ENCODE data around the gene PNMA8B. TPM values are rescaled to one million over a fixed set of nuclear protein-coding genes. Genes with fewer than 3 reads are reported as not detected.
A peak's percentile ranks its signal among the peaks of the same experiment; 100 is the strongest.
"Not testable (repeated sequence)": the region's sequence is repeated elsewhere in the genome, so short reads cannot be mapped to it uniquely, and the experiment has no call there.

The PNMA8B gene
- total RNA-seq, 1 experiment from 2014 or later: 1.5 TPM

- no peak overlapping the region for H3K4ac ChIP-seq (ENCODE audit: low read depth, low read length)
- no peaks in the 10 kb centered on the region; the same call in 1 of the 2 replicates for H3K4me1 ChIP-seq (ENCODE audit: insufficient read depth, low read length)
- H2BK12ac ChIP-seq (ENCODE audit: insufficient read length, low read depth, low read length): no peak overlapping the region
- H4K8ac ChIP-seq (replicated peaks; ENCODE audit: insufficient read length, low read depth, low read length): no peak overlapping the region
- no peak overlapping the region for H4K5ac ChIP-seq (ENCODE audit: insufficient read length, low read depth, low read length)
- no peak overlapping the region for H3K9ac ChIP-seq (ENCODE audit: extremely low read depth, insufficient read length, low read length)
- no peaks in the 10 kb centered on the region; a peak in 1 of 5 replicates for H3K9me3 Mint-ChIP-seq
- H2BK120ac ChIP-seq (ENCODE audit: low read depth, low read length, poor library complexity, severe bottlenecking): no peak overlapping the region
- H3K79me1 ChIP-seq (ENCODE audit: insufficient read depth, low read depth, low read length, poor library complexity, severe bottlenecking): no peaks in the 10 kb centered on the region
- H2BK5ac ChIP-seq (ENCODE audit: insufficient read length, low read length): no peak overlapping the region
- H3T11ph ChIP-seq (ENCODE audit: low read length): no peak overlapping the region
- TF ChIP-seq CTCF (conservative IDR thresholded peaks at IDR 0.05): no peak
- peaks cover 6% of the 10 kb centered on the region; the same call in 1 of the 2 replicates for H3K27me3 Mint-ChIP-seq (ENCODE audit: low read depth)
- peak overlapping the region; percentile 36; the same call in 1 of the 2 replicates for H3K14ac ChIP-seq (ENCODE audit: insufficient read depth, low read length)
- peaks cover 19 to 39% of the 10 kb centered on the region in 2 experiments for H3K4me1 Mint-ChIP-seq
- peak overlapping the region; percentile 27 for H3K18ac ChIP-seq (ENCODE audit: insufficient read length, low read depth, low read length)
- H3K23ac ChIP-seq (ENCODE audit: insufficient read length, low read depth, low read length): no peak overlapping the region
- H4K91ac ChIP-seq (ENCODE audit: insufficient read length, low read depth, low read length): no peak overlapping the region
- WGBS (ENCODE audit: extremely low coverage, insufficient read length, low lambda C conversion rate): no CpG with 5 or more reads among the region's 25 CpGs
- H3K27ac ChIP-seq (ENCODE audit: insufficient read length, low read depth, low read length): no peak overlapping the region
- no peak overlapping the region for H2BK15ac ChIP-seq (ENCODE audit: low read depth, low read length)
- no peak for DNase-seq
- no peak overlapping the region for H2AK5ac ChIP-seq (ENCODE audit: insufficient read length, low read length)
- no peaks in the 10 kb centered on the region for H3K27me3 ChIP-seq (ENCODE audit: insufficient read depth, low read length)
- no peaks in the 10 kb centered on the region for H3K9me3 ChIP-seq (ENCODE audit: control insufficient read depth, low read depth, low read length)
- H2AFZ ChIP-seq (ENCODE audit: low read length): peak overlapping the region; percentile 35
- H3K79me2 ChIP-seq (ENCODE audit: insufficient read depth, low read length): no peaks in the 10 kb centered on the region
- H4K20me1 ChIP-seq (ENCODE audit: control insufficient read depth, insufficient read depth, insufficient read length): no peaks in the 10 kb centered on the region
- no peak overlapping the region for H3K56ac ChIP-seq (ENCODE audit: insufficient read length, low read depth, low read length)
- H3K4me3 Mint-ChIP-seq: peak overlapping the region in 1 of 2 experiments; percentile 51; a peak in 2 of 5 replicates
- H3K23me2 ChIP-seq (ENCODE audit: insufficient read length, low read depth, low read length, poor library complexity, severe bottlenecking): no peaks in the 10 kb centered on the region
- H3K4me2 ChIP-seq (ENCODE audit: insufficient read depth, insufficient read length, low read length): peak overlapping the region; percentile 2
- no peak overlapping the region for H2BK20ac ChIP-seq (ENCODE audit: low read depth, low read length, poor library complexity, severe bottlenecking)
- H3K27ac Mint-ChIP-seq: peak overlapping the region in 1 of 3 experiments; percentile 80; a peak in 3 of 7 replicates
- 0 out of 7 replicates have a peak, but pooled peaks cover 0 to 3% (median 0%) of the 10 kb centered on the region in 3 experiments for H3K36me3 Mint-ChIP-seq (ENCODE audit: insufficient read depth in 1 of 3, low read depth in 3 of 3)
Observed at GRCh38 chr19:46528601-46529590, 33.2 kb upstream of the PNMA8B start.

- H3K23ac ChIP-seq (ENCODE audit: insufficient read length, low read depth, low read length): not testable (repeated sequence)
Observed at GRCh38 chr19:46526801-46527200, 31.1 kb upstream of the PNMA8B start.

More at GRCh38 chr19:46526801-46527200, 31.1 kb upstream of the PNMA8B start:
- H3K27ac ChIP-seq (ENCODE audit: insufficient read length, low read depth, low read length); H3K56ac ChIP-seq (ENCODE audit: insufficient read length, low read depth, low read length); H3K27me3 ChIP-seq (ENCODE audit: insufficient read depth, low read length); H3K9me3 Mint-ChIP-seq; H2BK12ac ChIP-seq (ENCODE audit: insufficient read length, low read depth, low read length); H4K8ac ChIP-seq (replicated peaks; ENCODE audit: insufficient read length, low read depth, low read length); H3K79me2 ChIP-seq (ENCODE audit: insufficient read depth, low read length); H3T11ph ChIP-seq (ENCODE audit: low read length); H2BK120ac ChIP-seq (ENCODE audit: low read depth, low read length, poor library complexity, severe bottlenecking); H3K23me2 ChIP-seq (ENCODE audit: insufficient read length, low read depth, low read length, poor library complexity, severe bottlenecking); H2BK15ac ChIP-seq (ENCODE audit: low read depth, low read length); H3K9ac ChIP-seq (ENCODE audit: extremely low read depth, insufficient read length, low read length); H3K4me3 Mint-ChIP-seq; H3K14ac ChIP-seq (ENCODE audit: insufficient read depth, low read length); H3K36me3 Mint-ChIP-seq (ENCODE audit: insufficient read depth in 1 of 3, low read depth in 3 of 3); H3K4ac ChIP-seq (ENCODE audit: low read depth, low read length); H2BK5ac ChIP-seq (ENCODE audit: insufficient read length, low read length); H3K9me3 ChIP-seq (ENCODE audit: control insufficient read depth, low read depth, low read length); H2AFZ ChIP-seq (ENCODE audit: low read length); H2AK5ac ChIP-seq (ENCODE audit: insufficient read length, low read length); H3K4me1 ChIP-seq (ENCODE audit: insufficient read depth, low read length); H2BK20ac ChIP-seq (ENCODE audit: low read depth, low read length, poor library complexity, severe bottlenecking); H3K18ac ChIP-seq (ENCODE audit: insufficient read length, low read depth, low read length); H3K79me1 ChIP-seq (ENCODE audit: insufficient read depth, low read depth, low read length, poor library complexity, severe bottlenecking); H3K4me2 ChIP-seq (ENCODE audit: insufficient read depth, insufficient read length, low read length); H3K27me3 Mint-ChIP-seq (ENCODE audit: low read depth); H4K20me1 ChIP-seq (ENCODE audit: control insufficient read depth, insufficient read depth, insufficient read length); H4K5ac ChIP-seq (ENCODE audit: insufficient read length, low read depth, low read length); H4K91ac ChIP-seq (ENCODE audit: insufficient read length, low read depth, low read length); H3K27ac Mint-ChIP-seq; DNase-seq: not testable (repeated sequence)
- peaks cover 16 to 30% of the 10 kb centered on the region in 2 experiments for H3K4me1 Mint-ChIP-seq
- no CpG with 5 or more reads among the region's 18 CpGs for WGBS (ENCODE audit: extremely low coverage, insufficient read length, low lambda C conversion rate)
